ENCODE measurements around the gene SLC10A6. TPM values are rescaled to one million over a fixed set of nuclear protein-coding genes. Genes with fewer than 3 reads are reported as not detected.

Gene SLC10A6
- total RNA-seq, 1 experiment from 2014 or later: not detected

DNA sequence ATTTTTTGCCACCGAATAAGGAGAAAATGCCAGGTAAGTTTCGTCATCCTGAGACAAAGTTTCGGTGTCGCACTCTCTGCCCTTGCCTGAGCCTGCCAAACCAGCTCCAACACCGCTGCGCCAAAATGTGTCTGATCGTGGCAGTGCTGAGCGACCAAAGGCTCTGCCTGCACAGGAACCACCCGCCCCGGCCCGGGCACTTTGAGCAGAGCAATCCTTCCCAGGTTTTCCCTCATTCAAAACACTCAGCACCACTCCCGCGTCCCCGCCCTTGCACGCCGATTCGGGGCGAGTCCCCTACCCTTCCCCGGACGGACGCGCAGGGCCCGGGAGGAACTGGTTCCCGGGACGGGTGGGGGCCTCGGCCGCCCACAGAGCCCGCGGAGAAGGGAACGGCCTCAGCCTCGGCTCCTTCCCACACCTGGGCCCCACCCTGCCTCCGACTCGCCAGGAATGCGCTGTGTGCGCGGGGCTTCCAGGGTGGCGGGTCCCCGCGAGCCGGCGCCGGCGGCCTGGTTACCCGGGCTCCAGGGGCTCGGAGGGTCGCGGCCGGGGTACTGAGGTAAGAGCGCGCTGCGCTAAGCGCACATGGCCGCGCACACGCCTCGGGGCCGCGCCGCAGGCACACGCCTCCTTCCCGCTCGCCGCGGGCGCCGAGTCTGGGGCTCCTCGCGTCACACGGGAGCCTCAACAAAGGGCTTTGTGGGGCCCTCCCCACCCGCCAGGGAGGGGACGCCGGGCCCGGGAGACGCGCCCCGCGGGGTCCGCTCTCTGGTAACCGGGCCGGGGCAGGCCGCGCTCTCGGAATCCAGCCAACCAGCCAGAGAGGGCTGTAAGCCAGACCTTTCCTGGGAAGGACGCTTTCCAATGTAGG is 42.8 kb upstream of the SLC10A6 start, which contains the start of gene C4orf36:
C4orf36 (minus strand) TSS at position 661 of the 874 bp plus-strand sequence. CDS start 902 bp downstream, outside the sequence.
- H3K23me2 ChIP-seq (ENCODE audit: insufficient read length, low read depth, low read length, poor library complexity, severe bottlenecking): peaks cover 5% of the 10 kb centered on the region
- no peaks in the 10 kb centered on the region for H4K20me1 ChIP-seq (ENCODE audit: control insufficient read depth, insufficient read depth, insufficient read length)
- H3K56ac ChIP-seq (ENCODE audit: insufficient read length, low read depth, low read length): no peak within 1 kb of the TSS
- no peak within 1 kb of the TSS for H2BK12ac ChIP-seq (ENCODE audit: insufficient read length, low read depth, low read length)
- H3K9ac ChIP-seq (ENCODE audit: extremely low read depth, insufficient read length, low read length): peak within 1 kb of the TSS; percentile 71
- no peak within 1 kb of the TSS for H4K8ac ChIP-seq (replicated peaks; ENCODE audit: insufficient read length, low read depth, low read length)
- no peaks in the 10 kb centered on the region; the same call in 1 of the 2 replicates for H3K4me1 ChIP-seq (ENCODE audit: insufficient read depth, low read length)
- H4K91ac ChIP-seq (ENCODE audit: insufficient read length, low read depth, low read length): no peak within 1 kb of the TSS
- H3K23ac ChIP-seq (ENCODE audit: insufficient read length, low read depth, low read length): no peak within 1 kb of the TSS
- H3K18ac ChIP-seq (ENCODE audit: insufficient read length, low read depth, low read length): peak within 1 kb of the TSS; percentile 86
- H3K27ac Mint-ChIP-seq: peak within 1 kb of the TSS; percentile 50 to 98 (median 83); a peak in 6 of 7 replicates
- peak within 1 kb of the TSS; percentile 50 for H4K5ac ChIP-seq (ENCODE audit: insufficient read length, low read depth, low read length)
- TF ChIP-seq, protein P1, sequence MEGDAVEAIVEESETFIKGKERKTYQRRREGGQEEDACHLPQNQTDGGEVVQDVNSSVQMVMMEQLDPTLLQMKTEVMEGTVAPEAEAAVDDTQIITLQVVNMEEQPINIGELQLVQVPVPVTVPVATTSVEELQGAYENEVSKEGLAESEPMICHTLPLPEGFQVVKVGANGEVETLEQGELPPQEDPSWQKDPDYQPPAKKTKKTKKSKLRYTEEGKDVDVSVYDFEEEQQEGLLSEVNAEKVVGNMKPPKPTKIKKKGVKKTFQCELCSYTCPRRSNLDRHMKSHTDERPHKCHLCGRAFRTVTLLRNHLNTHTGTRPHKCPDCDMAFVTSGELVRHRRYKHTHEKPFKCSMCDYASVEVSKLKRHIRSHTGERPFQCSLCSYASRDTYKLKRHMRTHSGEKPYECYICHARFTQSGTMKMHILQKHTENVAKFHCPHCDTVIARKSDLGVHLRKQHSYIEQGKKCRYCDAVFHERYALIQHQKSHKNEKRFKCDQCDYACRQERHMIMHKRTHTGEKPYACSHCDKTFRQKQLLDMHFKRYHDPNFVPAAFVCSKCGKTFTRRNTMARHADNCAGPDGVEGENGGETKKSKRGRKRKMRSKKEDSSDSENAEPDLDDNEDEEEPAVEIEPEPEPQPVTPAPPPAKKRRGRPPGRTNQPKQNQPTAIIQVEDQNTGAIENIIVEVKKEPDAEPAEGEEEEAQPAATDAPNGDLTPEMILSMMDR (conservative IDR thresholded peaks at IDR 0.05): no peak; the same call in 2 of the 3 replicates
- no peaks in the 10 kb centered on the region for H3K79me2 ChIP-seq (ENCODE audit: insufficient read depth, low read length)
- peak within 1 kb of the TSS; percentile 85 to 86 for H3K4me3 Mint-ChIP-seq
- H3K36me3 Mint-ChIP-seq (ENCODE audit: insufficient read depth in 1 of 3, low read depth in 3 of 3): peaks cover 0 to 10% (median 2%) of the 10 kb centered on the region in 3 experiments; a peak in 3 of 7 replicates
- no peak within 1 kb of the TSS for H2BK20ac ChIP-seq (ENCODE audit: low read depth, low read length, poor library complexity, severe bottlenecking)
- no peak within 1 kb of the TSS for H2BK120ac ChIP-seq (ENCODE audit: low read depth, low read length, poor library complexity, severe bottlenecking)
- peaks cover 18 to 19% of the 10 kb centered on the region in 2 experiments for H3K4me1 Mint-ChIP-seq
- no peaks in the 10 kb centered on the region for H3K9me3 Mint-ChIP-seq
- H3K4ac ChIP-seq (ENCODE audit: low read depth, low read length): no peak within 1 kb of the TSS; the same call in 1 of the 2 replicates
- H2AFZ ChIP-seq (ENCODE audit: low read length): peak within 1 kb of the TSS; percentile 67
- DNase-seq: peak; percentile 86
- H3K27me3 Mint-ChIP-seq (ENCODE audit: low read depth): peaks cover 15% of the 10 kb centered on the region
- no peaks in the 10 kb centered on the region for H3K79me1 ChIP-seq (ENCODE audit: insufficient read depth, low read depth, low read length, poor library complexity, severe bottlenecking)
- H3K14ac ChIP-seq (ENCODE audit: insufficient read depth, low read length): peak within 1 kb of the TSS; percentile 97
- H3K27ac ChIP-seq (ENCODE audit: insufficient read length, low read depth, low read length): peak within 1 kb of the TSS; percentile 9
- no peak within 1 kb of the TSS for H2BK15ac ChIP-seq (ENCODE audit: low read depth, low read length)
- no peak within 1 kb of the TSS for H2AK5ac ChIP-seq (ENCODE audit: insufficient read length, low read length)
- no peaks in the 10 kb centered on the region for H3K27me3 ChIP-seq (ENCODE audit: insufficient read depth, low read length)
- WGBS (ENCODE audit: extremely low coverage, insufficient read length, low lambda C conversion rate): no CpG with 5 or more reads among the region's 84 CpGs
- no peaks in the 10 kb centered on the region for H3K9me3 ChIP-seq (ENCODE audit: control insufficient read depth, low read depth, low read length)
- H3T11ph ChIP-seq (ENCODE audit: low read length): no peak within 1 kb of the TSS
- H3K4me2 ChIP-seq (ENCODE audit: insufficient read depth, insufficient read length, low read length): peak within 1 kb of the TSS; percentile 80
- H2BK5ac ChIP-seq (ENCODE audit: insufficient read length, low read length): no peak within 1 kb of the TSS

Measured in H9 (cell line).